ENCODE results near the gene SKIL.
A peak's percentile ranks its signal among the peaks of the same experiment; 100 is the strongest.

Gene SKIL

DNA sequence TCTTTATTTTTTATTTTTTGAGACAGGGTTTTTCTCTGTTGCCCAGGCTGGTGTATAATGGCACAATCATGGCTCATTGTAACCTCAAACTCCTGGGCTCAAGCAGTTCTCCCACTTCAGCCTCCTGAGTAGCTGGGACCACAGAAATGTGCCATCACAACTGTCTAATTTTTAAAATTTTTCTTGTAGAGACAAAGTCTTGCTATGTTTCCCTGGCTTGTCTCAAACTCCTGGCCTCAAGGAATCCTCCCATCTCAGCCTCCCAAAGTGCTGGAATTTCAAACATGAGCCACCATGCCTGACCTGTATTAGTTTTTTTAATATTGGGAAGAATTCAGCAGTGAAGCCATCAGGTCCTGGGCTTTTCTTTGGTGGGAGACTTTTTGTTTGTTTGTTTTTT lies 47.6 kb downstream of the SKIL start:
- no peak for DNase-seq (ENCODE audit: low read depth)

DNA sequence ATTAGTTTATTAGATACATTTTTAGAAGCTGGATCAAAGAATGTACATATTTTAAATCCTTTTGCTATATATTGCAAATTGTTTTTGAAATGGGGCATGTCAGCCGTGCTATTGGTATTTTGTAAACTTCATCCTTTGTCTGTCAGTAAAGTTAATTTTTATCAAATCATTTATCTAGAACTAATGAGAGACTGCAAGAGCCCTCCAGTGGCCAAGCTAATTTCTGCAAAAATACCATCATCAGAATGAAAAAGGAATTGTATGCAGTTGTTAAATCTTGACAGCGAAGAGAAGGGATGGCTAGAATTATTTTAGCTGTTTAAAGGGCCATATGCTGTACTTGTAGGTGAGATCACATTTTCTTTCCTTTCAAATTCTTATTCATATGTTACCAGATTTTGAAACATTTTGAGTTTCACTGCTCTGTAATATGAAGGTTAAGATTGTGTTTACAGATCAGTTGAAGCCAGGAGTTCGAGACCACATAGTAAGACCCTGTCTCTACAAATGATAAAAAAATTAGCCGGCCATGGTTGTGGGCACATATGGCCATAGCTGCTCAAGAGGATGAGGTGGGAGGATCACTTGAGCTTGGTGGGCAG lies 53.0 kb downstream of the SKIL start:
- no peak for DNase-seq (ENCODE audit: low read depth)

DNA sequence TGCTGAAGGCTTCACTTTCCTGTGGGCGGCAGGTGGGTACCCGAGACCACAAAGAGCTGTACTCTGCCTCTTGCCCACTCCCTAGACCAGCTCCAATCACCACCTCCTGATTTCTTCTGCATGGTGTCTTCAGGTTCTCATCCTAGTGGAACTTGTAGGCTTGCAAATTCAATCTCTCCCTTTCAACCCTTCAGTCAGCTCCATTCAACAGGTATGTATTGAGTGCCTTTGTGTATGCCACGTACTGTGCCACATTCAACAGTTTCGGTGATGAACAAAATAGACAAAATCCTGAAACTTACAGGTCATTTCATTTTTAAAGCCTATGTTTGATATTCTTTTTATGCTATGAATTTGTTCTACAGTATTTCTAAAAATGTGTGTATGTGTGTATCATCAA lies 55.8 kb downstream of the SKIL start:
- DNase-seq (ENCODE audit: low read depth), result no peak

DNA sequence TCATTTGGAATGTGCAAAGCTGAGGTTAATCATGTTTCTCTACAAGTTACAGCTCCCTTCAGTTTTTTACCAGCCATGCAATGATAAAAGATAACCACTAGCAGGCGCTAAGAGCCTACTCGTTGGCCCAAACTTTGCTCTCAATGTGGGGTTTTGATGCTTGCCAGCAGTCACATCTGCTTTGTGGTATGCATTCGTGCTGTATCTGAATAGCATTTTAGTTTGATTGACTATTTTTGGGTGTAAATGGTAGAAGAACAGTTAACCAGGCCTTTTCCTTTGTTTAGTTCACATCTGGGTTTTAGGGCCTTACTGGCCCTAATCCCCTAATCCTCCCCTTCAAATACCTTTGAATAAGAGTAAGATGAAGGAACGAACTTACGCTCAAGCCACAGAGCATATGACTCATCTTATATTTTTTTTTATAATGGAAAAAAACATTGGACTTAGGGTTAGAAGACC lies 56.7 kb downstream of the SKIL start:
- DNase-seq (ENCODE audit: low read depth), result peak; percentile 25

DNA sequence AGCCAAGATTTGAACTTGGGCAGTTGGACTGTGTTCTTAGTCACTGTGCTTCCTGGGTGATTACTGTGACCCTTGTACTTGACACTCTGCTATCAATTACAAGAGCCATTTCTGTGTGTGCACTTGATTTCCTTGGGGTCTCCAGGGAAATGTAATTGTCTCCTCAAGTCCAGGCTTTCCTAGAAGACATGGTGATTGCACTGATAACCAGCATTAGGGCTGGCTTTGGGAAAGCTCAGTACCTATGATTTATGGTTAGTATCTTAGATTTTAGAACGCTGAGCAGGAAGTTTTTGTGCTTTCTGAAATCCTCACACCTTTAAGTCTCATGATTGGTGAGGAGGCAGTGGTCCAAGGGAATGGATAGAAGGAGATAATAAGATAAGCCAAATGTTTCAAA lies 59.6 kb downstream of the SKIL start:
- DNase-seq (ENCODE audit: low read depth), result no peak

DNA sequence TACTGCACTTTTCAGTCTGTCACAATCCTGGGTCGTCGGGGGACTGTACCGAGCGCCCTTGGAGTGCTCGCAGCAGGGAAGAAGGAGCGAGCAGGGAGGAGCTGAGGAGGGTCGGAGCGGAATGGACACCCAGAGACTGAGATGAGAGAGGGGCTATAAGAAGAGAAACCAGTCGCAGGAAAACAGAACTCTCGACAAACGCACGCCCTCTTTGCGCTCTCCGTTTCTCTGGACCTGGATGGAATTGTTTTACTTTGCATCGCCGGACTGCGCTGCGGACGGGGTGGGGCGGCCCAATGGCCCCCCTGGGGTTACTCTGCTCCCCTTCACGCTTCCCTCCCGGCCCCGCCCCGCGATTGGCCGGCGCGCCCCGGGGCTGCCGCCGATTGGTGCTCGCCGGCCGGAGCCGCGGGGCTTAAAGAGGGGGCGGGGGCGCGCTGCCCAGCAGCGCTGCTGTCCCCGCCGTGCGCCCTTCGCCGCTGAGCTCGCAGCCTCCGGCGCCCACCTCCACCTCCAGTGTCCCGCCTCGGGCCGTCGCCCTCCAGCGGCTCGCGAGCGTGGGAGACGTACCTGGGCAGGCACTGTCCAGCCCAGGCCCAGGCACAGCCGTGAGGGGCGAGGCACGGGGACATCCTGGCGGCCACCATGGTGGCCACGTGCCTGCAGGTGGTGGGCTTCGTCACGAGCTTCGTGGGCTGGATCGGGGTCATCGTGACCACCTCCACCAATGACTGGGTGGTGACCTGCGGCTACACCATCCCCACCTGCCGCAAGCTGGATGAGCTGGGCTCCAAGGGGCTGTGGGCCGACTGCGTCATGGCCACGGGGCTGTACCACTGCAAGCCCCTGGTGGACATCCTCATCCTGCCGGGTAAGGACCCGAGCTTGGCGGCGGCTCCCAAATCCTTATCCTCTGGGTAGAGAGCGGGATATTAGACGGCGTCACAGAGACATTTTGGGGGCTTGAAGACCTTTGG lies 61.2 kb downstream of the SKIL start, which contains the start of gene CLDN11:
TSS of gene CLDN11 (plus strand) at position 447 of the 977 bp plus-strand sequence. CDS start at position 646, 199 bp downstream.
- no peak for DNase-seq (ENCODE audit: low read depth)

DNA sequence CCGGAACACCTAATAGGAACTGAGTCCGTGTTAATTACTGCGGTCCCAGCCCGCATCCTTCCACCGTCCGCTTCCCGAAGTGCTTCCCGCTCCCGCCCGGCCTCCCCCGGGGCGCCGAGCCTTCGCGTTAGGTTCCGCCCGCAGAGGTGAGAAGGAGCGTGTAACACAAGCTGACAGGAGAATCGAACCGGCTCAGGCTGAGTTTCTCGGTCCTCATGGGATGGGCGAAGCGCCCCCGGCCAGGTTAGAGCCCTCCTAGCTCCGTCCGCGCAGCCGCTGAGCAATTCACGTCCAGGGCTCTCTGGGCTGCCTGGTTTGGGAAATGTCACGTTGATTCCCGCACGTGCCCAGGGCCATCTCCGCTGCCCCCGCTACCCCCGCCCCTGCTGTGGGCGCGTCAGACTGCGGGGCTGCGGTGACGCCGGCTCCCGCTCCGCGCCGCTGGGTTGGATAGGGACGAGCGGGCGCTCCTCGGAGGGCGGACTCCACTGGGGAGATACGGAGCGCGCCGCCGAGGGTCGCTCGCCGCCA lies 62.1 kb downstream of the SKIL start:
- no peak for DNase-seq (ENCODE audit: low read depth)

DNA sequence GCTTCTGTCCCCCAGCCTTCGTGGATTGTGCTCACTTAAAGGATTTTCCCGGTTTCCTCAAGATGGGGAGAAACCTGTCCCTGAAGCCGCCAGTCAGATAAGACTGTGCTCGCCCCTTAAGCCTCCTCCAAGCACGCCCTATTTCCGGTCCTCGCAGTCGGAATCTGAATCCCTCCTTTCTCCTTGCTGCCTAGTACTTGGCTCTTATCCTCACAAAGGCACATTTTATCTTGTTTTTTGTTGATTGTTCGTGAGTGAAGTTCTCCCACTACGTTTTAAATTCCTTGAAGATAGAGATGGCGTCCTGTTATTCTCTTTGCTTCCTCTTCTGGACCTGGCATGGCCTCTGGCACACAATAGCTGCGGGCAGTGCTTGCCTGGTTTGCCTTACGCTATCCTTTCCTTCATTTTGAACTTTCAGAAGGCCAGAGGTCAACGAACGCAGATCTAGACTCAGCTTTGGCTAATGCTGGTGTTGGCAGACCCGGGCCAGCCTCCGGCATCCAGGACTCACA lies 62.8 kb downstream of the SKIL start:
- no peak for DNase-seq (ENCODE audit: low read depth)

DNA sequence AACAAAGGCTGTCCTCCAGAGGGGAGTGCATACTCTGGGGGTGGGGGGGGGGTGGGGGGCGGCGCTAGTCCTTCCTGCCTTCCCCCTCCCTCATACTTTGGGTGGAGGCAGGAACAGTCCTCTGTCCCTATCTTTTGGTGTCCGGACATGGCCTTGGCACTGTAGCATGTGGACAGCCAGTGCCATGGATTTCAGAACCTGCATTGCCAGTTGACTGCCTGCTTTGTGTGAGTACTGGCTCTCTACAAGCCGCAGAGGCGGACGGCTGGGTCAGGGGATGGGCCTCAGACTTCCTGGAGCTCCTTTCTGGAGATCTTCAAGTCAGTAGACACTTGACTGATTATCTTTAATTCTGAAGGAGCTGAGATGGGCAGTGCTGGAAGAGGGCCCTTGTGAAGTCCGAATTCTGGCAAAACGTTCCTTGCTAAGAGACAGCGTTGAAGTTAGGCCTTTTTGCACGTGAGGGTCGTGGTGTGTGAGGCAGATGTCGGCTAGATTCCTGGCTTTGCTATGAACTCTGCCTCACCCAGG lies 63.7 kb downstream of the SKIL start:
- no peak for DNase-seq (ENCODE audit: low read depth)

DNA sequence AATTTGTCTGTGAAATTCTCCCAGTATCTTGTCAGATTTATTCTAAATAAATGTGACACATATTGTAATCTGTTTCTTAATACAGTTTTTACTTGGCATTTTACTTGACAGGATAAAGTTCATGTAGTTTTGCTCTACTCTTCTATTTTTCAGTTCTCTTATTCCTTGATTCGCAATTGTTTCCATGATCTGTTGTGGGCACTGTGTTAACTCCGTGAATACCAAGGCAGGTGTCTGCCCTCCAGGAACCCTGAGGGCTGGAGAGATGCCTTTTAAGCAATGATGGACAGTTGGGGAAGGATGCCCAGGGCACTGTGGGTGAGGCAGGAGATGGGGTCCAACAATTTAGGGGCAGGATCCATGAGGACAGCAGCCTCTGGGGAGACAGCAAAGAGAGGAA lies 64.2 kb downstream of the SKIL start:
- no peak for DNase-seq (ENCODE audit: low read depth)

DNA sequence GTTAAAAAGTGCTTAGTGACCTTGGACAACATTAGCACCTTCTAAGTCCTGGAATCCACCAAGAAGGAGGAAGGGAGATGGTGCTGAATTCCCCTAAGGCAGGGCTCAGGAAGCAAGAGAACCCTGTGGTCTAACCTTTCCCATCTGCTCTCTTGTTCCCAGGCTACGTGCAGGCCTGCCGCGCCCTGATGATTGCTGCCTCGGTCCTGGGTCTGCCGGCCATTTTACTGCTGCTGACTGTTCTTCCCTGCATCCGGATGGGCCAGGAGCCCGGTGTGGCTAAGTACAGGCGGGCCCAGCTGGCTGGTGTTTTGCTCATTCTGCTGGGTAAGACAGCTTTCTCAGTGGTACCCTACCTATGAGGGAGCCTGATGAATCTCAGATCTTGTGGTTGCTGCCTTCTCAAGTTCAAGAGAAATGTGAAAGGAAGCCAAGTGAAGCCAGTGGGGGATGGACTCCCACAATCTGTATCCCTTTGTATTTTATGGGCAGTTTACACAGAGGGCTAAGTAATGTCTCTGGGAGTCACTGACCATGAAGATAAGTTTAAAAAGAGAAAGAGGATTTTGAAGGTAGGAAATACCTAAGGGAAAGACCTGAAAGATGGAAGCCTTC lies 65.6 kb downstream of the SKIL start:
- no peak for DNase-seq (ENCODE audit: low read depth)

DNA sequence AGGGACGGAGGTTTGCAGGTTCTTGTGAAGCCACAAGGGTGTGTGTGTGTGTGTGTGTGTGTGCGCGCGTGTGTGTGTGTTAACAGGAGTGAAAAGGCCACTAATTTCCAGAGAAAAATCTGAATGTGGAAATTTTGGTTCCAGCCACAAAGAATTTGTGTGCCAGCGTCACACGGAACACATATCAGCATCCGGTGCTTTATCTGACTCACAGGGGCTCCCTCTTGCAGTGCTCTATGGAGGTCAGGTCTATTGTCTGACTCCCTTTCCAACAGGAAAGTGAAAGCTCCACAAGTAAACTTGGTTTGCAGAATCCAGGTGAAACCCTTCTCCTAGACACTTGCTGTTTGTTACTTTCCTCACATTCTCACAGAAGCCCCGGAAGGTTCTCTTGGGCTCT lies 67.4 kb downstream of the SKIL start:
- DNase-seq (ENCODE audit: low read depth), result no peak

DNA sequence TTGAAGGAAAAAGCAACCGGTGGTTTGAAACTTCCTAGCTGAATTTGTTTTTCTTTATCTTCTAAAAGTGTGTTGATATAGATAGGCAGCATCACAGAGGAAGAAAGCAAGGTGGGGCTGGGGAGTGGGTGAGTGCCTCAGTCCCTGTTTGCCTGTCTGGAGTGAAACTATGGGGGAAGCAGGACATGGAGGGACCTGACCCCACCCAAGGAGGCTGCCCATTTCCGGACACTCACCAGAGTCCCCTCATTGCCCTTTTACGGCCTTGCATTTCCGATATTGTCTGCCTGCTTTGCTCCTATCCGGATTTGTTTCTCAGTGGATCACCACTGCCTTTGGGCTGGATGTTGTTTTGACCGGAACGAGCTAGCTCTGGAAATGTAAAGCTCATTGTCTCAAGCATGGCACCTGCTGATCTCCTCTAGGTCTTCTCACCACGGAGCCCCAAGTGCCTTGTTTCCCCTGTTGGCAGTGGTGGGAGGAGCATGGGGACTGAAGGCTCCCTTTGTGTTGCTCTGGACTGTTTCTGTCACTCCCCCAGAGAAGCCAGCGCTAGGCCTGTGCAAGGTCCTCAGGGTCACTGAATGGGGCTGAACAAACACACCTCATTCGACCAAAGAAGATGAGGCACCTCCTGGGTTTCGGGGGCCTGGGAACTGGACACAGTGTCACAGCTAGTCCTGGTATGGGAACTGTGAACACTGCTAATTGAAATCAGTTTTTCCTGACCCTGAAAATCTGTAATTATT lies 68.2 kb downstream of the SKIL start:
- no peak for DNase-seq (ENCODE audit: low read depth)

DNA sequence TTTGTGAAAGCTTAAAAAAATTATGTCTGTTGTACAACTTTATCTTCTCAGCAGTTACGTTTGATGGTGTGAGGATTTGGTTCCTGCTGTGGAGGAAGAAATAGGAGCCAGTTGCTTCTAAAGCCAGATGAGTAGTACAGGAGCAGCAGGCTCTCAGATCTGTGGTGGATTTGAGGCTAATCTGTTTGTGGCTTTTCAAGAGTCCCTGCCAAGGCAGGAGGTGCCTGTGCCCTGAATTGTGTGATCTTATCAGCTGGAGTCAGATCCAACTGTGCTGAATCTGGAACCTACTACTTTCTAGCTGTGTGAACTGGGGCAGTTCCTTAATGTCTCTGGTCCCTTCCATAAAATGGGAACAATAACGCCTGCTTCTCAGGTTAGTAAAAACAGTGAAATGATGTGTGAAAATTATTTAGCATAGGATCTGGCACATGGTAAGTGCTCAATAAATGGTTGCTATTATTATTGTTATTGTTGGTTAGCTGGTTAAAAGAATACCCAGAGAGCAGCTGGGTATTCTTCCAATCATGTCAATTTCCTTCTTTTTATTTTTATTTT lies 68.8 kb downstream of the SKIL start:
- no peak for DNase-seq (ENCODE audit: low read depth)

DNA sequence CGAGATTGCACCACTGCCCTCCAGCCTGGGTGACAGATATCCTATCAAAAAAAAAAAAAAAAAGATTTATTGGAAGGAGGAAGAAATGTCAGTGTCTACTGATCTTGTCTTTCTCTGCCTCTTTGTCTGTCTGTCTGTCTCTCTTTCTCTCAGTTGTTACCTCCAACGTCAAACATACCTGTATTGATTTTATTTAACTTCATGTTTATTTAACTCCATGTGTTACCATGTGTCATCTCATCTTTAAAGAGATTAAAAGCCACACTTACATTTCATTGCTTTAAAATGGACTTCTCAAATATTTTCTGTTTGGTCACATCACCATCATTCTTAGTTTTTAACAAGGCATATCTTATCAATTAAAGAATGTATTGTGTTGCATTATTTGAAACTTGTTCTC lies 70.6 kb downstream of the SKIL start:
- DNase-seq (ENCODE audit: low read depth), result no peak

DNA sequence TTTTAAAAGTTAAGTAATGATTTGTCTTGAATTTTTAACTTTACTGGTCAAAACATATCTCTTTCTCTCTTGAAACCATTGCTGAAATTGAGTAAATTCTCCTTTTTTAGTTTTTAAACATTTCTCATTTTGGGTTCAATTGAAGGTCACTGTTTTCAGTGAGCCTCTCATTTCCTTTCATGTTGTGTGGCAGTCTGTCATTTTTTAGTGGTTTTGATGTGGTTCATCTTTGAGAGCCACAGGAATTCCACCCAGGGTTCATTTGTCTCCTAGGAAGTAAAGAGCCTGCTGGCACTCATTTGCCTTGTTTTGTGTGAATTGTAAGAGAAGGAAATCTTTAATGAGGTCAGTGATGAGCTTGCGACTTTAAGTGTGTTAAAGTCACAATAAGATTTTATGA lies 71.5 kb downstream of the SKIL start:
- DNase-seq (ENCODE audit: low read depth), result no peak

DNA sequence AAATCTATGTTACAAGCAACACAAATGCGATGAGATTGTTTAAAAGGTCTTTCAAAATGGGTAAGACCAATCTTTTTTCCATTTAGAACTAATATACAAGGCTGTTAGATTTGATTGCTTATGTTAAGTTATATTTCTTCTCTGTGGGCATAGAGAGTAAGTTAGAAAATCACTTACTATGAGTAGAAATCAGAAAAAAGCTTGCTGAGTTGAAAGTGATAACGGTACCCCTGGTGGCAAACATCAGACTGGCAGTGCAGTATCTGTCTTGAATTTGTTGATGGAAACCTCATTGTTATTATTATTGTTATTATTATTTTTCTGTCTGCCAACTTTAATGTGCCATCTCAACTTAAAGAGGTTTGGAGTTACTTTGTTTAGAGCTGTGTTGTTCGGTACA lies 73.5 kb downstream of the SKIL start:
- no peak for DNase-seq (ENCODE audit: low read depth)

DNA sequence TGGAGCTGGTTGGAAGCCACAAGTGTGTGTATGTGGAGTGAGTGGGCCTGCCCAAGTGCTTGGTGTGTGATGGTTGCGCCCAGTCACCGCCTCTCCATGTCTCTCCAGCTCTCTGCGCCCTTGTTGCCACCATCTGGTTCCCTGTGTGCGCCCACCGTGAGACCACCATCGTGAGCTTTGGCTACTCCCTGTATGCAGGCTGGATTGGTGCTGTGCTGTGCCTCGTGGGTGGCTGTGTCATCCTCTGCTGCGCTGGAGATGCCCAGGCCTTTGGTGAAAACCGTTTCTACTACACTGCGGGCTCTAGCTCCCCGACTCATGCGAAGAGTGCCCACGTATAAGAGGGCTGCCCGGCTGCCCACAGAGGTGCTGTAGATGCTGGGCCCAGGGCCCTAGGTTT lies 74.9 kb downstream of the SKIL start:
- DNase-seq (ENCODE audit: low read depth), result no peak

DNA sequence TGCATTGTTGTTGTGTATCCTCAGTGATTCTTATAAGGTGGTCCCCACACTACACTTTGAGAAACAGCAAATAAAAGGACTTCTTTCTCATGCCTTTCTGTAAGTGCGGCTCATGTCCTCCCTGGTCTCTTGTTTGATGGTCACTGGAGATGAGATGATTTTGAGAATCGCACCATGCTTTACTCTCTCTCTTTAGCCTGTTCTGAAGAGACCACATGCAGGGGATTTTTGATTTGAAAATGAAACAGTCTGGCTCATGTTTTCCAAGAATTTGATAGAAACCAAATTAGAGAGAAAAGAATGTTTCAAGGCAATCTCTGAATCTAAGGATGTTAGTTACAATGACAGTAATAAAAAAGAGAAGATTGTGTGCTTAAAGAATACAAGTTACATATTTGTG lies 79.2 kb downstream of the SKIL start:
- DNase-seq (ENCODE audit: low read depth), result no peak

DNA sequence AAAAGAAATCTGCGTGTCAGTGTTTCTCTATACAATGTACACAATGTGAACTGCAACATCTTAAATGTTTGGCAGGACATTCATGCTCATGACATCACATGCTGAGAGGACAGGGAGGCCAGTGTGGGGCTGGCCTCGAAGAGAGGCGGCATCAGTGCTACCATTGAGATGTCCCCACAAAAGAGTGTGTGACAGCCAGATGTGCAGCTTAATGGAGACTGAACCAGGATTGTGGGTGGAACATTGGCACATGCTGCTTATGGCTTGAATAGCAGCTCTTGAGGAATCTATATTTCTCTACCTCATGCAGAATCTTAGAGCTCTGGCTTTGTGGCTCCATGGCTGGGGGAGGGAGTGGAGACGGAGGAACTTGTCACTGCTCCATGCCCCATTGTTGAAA lies 79.7 kb downstream of the SKIL start:
- DNase-seq (ENCODE audit: low read depth), result no peak

Data from CMK (cell line).